Neural cell (in vitro differentiated cells): ENCODE measurements around the gene PRCC.
"Not testable (repeated sequence)": the region's sequence is repeated elsewhere in the genome, so short reads cannot be mapped to it uniquely, and the experiment has no call there.

Experiments
- CTCF ChIP-seq: fragments of 450-650 bp; IDR thresholded peaks from 2 replicates; pipeline ENCODE4 v1.5.1; 2014; ENCODE audit warnings: antibody characterized with exemption, mild to moderate bottlenecking, moderate library complexity; ENCODE audit not compliant: poor library complexity, severe bottlenecking
- EP300 ChIP-seq: fragments of 450-650 bp; conservative IDR thresholded peaks from 2 replicates; pipeline ENCODE4 v1.6.1; 2014; ENCODE audit warnings: antibody characterized with exemption, mild to moderate bottlenecking, moderate library complexity; ENCODE audit not compliant: poor library complexity, severe bottlenecking
- POLR2AphosphoS5 ChIP-seq: IDR thresholded peaks from 2 replicates; pipeline ENCODE4 v1.6.1; 2012
- TF ChIP-seq, protein P1 (sequence below): IDR thresholded peaks from 2 replicates; pipeline ENCODE4 v1.6.1; 2012; ENCODE audit warnings: borderline replicate concordance

GRCh38 chr1:156757572-156758253, 9.6 kb upstream of the PRCC start:
- not testable (repeated sequence) for TF ChIP-seq CTCF, POLR2AphosphoS5, EP300
- TF ChIP-seq, protein P1, sequence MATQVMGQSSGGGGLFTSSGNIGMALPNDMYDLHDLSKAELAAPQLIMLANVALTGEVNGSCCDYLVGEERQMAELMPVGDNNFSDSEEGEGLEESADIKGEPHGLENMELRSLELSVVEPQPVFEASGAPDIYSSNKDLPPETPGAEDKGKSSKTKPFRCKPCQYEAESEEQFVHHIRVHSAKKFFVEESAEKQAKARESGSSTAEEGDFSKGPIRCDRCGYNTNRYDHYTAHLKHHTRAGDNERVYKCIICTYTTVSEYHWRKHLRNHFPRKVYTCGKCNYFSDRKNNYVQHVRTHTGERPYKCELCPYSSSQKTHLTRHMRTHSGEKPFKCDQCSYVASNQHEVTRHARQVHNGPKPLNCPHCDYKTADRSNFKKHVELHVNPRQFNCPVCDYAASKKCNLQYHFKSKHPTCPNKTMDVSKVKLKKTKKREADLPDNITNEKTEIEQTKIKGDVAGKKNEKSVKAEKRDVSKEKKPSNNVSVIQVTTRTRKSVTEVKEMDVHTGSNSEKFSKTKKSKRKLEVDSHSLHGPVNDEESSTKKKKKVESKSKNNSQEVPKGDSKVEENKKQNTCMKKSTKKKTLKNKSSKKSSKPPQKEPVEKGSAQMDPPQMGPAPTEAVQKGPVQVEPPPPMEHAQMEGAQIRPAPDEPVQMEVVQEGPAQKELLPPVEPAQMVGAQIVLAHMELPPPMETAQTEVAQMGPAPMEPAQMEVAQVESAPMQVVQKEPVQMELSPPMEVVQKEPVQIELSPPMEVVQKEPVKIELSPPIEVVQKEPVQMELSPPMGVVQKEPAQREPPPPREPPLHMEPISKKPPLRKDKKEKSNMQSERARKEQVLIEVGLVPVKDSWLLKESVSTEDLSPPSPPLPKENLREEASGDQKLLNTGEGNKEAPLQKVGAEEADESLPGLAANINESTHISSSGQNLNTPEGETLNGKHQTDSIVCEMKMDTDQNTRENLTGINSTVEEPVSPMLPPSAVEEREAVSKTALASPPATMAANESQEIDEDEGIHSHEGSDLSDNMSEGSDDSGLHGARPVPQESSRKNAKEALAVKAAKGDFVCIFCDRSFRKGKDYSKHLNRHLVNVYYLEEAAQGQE = not testable (repeated sequence)
